Calu3 (cell line): ENCODE results near the gene TSHZ2. TPM values are rescaled to one million over a fixed set of nuclear protein-coding genes. Genes with fewer than 3 reads are reported as not detected.

Source experiments
- Bru-seq: library from RNA; stranded (reverse); fragments of 400-500 nt; gene quantifications from one replicate; lab custom pipeline; 2021; lab: Mats Ljungman, UMichigan
- BruChase-seq, 2 experiments: library from RNA; stranded (reverse); fragments of 400-500 nt; gene quantifications; one replicate each; lab custom pipeline; 2021; lab: Mats Ljungman, UMichigan
- BruUV-seq: library from RNA; stranded (reverse); fragments of 400-500 nt; replicated peaks from 2 replicates; lab custom pipeline; 2021; lab: Mats Ljungman, UMichigan
- CTCF ChIA-PET: fragments of 300-600 bp; sonication (Branson Sonifier 250); formaldehyde crosslinking; loops from one replicate; lab custom pipeline; 2022; ENCODE audit warnings: antibody characterized with exemption; lab: Charles Lee
- DNase-seq: peaks from one replicate; pipeline ENCODE4 v3.0.0; 2022
- H3K27ac Mint-ChIP-seq: one replicate; pipeline ENCODE4 v1.8.0; 2022; ENCODE audit warnings: mixed read lengths; ENCODE audit not compliant: unreplicated experiment
- H3K27me3 Mint-ChIP-seq: one replicate; pipeline ENCODE4 v1.8.0; 2022; ENCODE audit warnings: mixed read lengths; ENCODE audit not compliant: unreplicated experiment
- H3K36me3 Mint-ChIP-seq: one replicate; pipeline ENCODE4 v1.8.0; 2022; ENCODE audit warnings: mild to moderate bottlenecking, moderate library complexity, mixed read lengths; ENCODE audit not compliant: insufficient read depth, unreplicated experiment
- H3K4me1 Mint-ChIP-seq: one replicate; pipeline ENCODE4 v1.8.0; 2022; ENCODE audit warnings: mild to moderate bottlenecking, low read depth, mixed read lengths; ENCODE audit not compliant: unreplicated experiment
- H3K4me3 Mint-ChIP-seq: one replicate; pipeline ENCODE4 v1.8.0; 2022; ENCODE audit warnings: mild to moderate bottlenecking, low read depth, moderate library complexity, mixed read lengths; ENCODE audit not compliant: unreplicated experiment
- H3K9me3 Mint-ChIP-seq: one replicate; pipeline ENCODE4 v1.8.0; 2022; ENCODE audit warnings: low read depth, mixed read lengths; ENCODE audit not compliant: unreplicated experiment
- CTCF ChIP-seq: fragments of 200-600 bp; IDR thresholded peaks from one replicate; pipeline ENCODE4 v1.8.0; 2022; ENCODE audit warnings: antibody characterized with exemption; ENCODE audit not compliant: unreplicated experiment
- intact Hi-C: fragments of 100-400 bp; cut with micrococcal nuclease; formaldehyde crosslinking; loops from one replicate; pipeline ENCODE4 v1.10.0; 2022; ENCODE audit not compliant: unreplicated experiment
- long read RNA-seq: library from polyadenylated mRNA; stranded (forward); transcript quantifications from one replicate; pipeline ENCODE4 v2.0.0, GENCODE V29; 2022
- total RNA-seq: library from RNA; stranded (reverse); gene quantifications from 2 replicates; pipeline ENCODE4 v1.2.3, GENCODE V29; 2022

Gene TSHZ2
- total RNA-seq (not detected in 2 replicates), Bru-seq, nascent RNA (percentile 2 among the genes with signal in this experiment), BruChase-seq, experiment 1, labeled RNA remaining after a 6-hour chase (percentile 3 among the genes with signal in this experiment), BruChase-seq, experiment 2, labeled RNA remaining after a 2-hour chase (percentile 3 among the genes with signal in this experiment)
- long read RNA-seq: 0 reads

GRCh38 chr20:52972190-52972937 is at the start of gene TSHZ2:
Gene TSHZ2, plus strand, starts transcription at chr20:52972358. Its CDS starts 936 bp downstream, at chr20:52973294.
- intact Hi-C loops: no loop called here
- peaks cover 83% of the 10 kb centered on the region for H3K27me3 Mint-ChIP-seq

GRCh38 chr20:52922436-52922835 is 49.7 kb upstream of the TSHZ2 start:
- H3K9me3 Mint-ChIP-seq: peaks cover 17% of the 10 kb centered on the region
- BruUV-seq: no TSS peak
- H3K27ac Mint-ChIP-seq: no peak overlapping the region
- CTCF ChIA-PET: no interaction called here
- H3K36me3 Mint-ChIP-seq: no peaks in the 10 kb centered on the region
- TF ChIP-seq CTCF: no peak
- intact Hi-C loops: no loop called here
- no peaks in the 10 kb centered on the region for H3K27me3 Mint-ChIP-seq
- peaks cover 8% of the 10 kb centered on the region for H3K4me1 Mint-ChIP-seq
- DNase-seq: no peak
- H3K4me3 Mint-ChIP-seq: no peak overlapping the region

More at GRCh38 chr20:52972190-52972937, at the start of gene TSHZ2:
- H3K4me3 Mint-ChIP-seq: peak within 1 kb of the TSS; percentile 79
- H3K36me3 Mint-ChIP-seq: peaks cover 7% of the 10 kb centered on the region
- BruUV-seq: no TSS peak
- H3K9me3 Mint-ChIP-seq: no peaks in the 10 kb centered on the region
- peak; percentile 34 for DNase-seq
- TF ChIP-seq CTCF: no peak
- H3K27ac Mint-ChIP-seq: peak within 1 kb of the TSS; percentile 20
- CTCF ChIA-PET: no interaction called here
- H3K4me1 Mint-ChIP-seq: peaks cover 21% of the 10 kb centered on the region

GRCh38 chr20:52923123-52923937 is 48.8 kb upstream of the TSHZ2 start:
- intact Hi-C loops: no loop called here
- Mint-ChIP-seq H3K9me3 (peaks cover 19% of the 10 kb centered on the region), H3K27ac (no peak overlapping the region), H3K36me3 (no peaks in the 10 kb centered on the region), H3K4me3 (peak overlapping the region; percentile 1), H3K27me3 (no peaks in the 10 kb centered on the region), H3K4me1 (peaks cover 8% of the 10 kb centered on the region)
- CTCF ChIA-PET: no interaction called here
- DNase-seq: peak; percentile 32
- TF ChIP-seq CTCF: no peak
- BruUV-seq: no TSS peak

- no peaks in the 10 kb centered on the region for H3K27me3 Mint-ChIP-seq
- H3K4me3 Mint-ChIP-seq: no peak overlapping the region
- no peak for DNase-seq
These were observed 47.5 kb upstream of the TSHZ2 start for GRCh38 chr20:52924411-52925271.

More at GRCh38 chr20:52924411-52925271, 47.5 kb upstream of the TSHZ2 start:
- Mint-ChIP-seq H3K36me3 (no peaks in the 10 kb centered on the region), H3K27ac (no peak overlapping the region), H3K4me1 (peaks cover 8% of the 10 kb centered on the region), H3K9me3 (peaks cover 22% of the 10 kb centered on the region)
- CTCF ChIA-PET: no interaction called here
- TF ChIP-seq CTCF: no peak
- no TSS peak for BruUV-seq
- intact Hi-C loops: no loop called here
